ENCODE measurements around the gene C11orf58. TPM values are rescaled to one million over a fixed set of nuclear protein-coding genes. Genes with fewer than 3 reads are reported as not detected.

The C11orf58 gene
- total and polyA plus RNA-seq, 2 experiments from 2014 or later = 164 to 280 TPM

DNA sequence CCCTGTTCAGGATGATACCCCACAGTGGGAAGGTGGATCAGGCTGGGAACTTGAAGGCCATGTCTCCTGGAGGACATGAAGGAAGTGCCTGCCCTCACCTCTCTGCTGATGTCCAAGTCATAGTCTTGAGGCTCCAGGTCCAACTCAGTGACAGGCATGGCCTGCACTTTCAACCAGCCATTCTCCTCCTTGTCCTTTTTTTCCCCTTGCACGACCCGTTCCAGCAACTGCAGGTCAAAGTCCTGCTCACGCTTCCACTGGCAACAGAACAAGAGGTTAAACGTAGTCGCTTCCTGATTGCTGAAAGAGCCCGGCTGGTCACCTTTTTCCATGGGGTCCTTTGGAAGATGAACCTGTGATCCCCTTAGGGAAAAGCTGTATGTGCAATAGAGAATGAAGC lies 47.7 kb downstream of the C11orf58 start:
- H3F3A ChIP-seq (replicated peaks; ENCODE audit: low read depth) = no peaks in the 10 kb centered on the region
- DNase-seq (ENCODE audit: low spot score) = no peak
- no peak for ATAC-seq
- Mint-ChIP-seq H3K27me3 (ENCODE audit: insufficient read depth, low read depth, poor library complexity) (peaks cover 1% of the 10 kb centered on the region), H3K4me1 (no peaks in the 10 kb centered on the region), H3K36me3 (ENCODE audit: low read depth) (no peaks in the 10 kb centered on the region; the same call in 2 of the 3 replicates), H3K9me3 (no peaks in the 10 kb centered on the region), H3K4me3 (no peak overlapping the region), H3K27ac (no peak overlapping the region)
- no peak overlapping the region for H3K4me2 ChIP-seq
- TF ChIP-seq CREB1 (CRISPR knock-in tag; IDR thresholded peaks at IDR 0.05; ENCODE audit: low read depth) = no peak
- TF ChIP-seq, protein P1, sequence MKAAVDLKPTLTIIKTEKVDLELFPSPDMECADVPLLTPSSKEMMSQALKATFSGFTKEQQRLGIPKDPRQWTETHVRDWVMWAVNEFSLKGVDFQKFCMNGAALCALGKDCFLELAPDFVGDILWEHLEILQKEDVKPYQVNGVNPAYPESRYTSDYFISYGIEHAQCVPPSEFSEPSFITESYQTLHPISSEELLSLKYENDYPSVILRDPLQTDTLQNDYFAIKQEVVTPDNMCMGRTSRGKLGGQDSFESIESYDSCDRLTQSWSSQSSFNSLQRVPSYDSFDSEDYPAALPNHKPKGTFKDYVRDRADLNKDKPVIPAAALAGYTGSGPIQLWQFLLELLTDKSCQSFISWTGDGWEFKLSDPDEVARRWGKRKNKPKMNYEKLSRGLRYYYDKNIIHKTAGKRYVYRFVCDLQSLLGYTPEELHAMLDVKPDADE (IDR thresholded peaks at IDR 0.05) = no peak
- TF ChIP-seq EZH2phosphoT487 (IDR thresholded peaks at IDR 0.05; ENCODE audit: unreplicated experiment) = no peak
- no peak for TF ChIP-seq ZNF114 (CRISPR knock-in tag; IDR thresholded peaks at IDR 0.05)
- TF ChIP-seq STAT1 (IDR thresholded peaks at IDR 0.05; ENCODE audit: unreplicated experiment) = no peak
- TF ChIP-seq JUNB (IDR thresholded peaks at IDR 0.05; ENCODE audit: unreplicated experiment) = no peak
- TF ChIP-seq ZNF331 (CRISPR knock-in tag; IDR thresholded peaks at IDR 0.05; ENCODE audit: low read depth) = no peak
- H3K79me2 ChIP-seq (replicated peaks; ENCODE audit: insufficient read depth) = no peaks in the 10 kb centered on the region
- H3K27ac ChIP-seq (ENCODE audit: low read depth) = no peak overlapping the region
- H2AFZ ChIP-seq = no peak overlapping the region
- no peak overlapping the region for H3K4me3 ChIP-seq
- no peaks in the 10 kb centered on the region for H4K20me1 ChIP-seq (replicated peaks; ENCODE audit: insufficient read depth)
- H3K4me1 ChIP-seq (ENCODE audit: insufficient read depth) = no peaks in the 10 kb centered on the region
- no peaks in the 10 kb centered on the region for H3K27me3 ChIP-seq (ENCODE audit: insufficient read depth)
- no peaks in the 10 kb centered on the region for H3K9me2 ChIP-seq (ENCODE audit: insufficient read depth)
- H3K36me3 ChIP-seq (ENCODE audit: insufficient read depth) = no peaks in the 10 kb centered on the region

DNA sequence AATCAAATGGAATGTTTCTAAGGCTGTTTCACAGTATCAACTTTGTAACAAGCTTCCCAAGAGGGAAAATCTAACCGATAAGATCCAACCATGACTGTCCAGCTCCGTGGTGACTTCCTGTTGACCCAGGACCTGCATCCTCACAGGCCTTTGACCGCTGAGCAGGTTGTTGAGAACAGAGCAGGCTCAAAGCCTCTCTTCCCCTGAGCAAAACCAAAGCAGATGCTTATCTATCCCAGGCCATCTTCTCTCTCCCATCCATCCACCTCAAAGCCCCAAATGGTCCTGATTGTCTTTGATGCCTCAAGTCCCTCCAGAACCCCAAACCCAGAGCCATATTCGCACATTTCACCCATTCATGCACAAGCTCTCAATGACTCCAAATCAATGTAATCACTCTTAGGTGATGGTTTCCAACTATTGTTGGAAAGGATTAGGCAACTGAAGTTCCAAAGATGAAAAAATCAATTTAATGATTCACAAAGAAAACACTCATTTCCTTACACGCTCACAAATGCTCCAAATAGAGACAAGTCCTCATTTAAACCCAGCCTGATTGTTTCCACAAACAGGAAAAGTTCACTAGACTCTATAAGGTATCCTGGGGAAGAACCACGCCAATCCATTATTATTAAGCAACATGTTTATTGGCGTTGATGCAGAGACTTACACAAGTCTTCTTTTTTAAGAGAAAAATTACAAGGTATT lies 48.7 kb downstream of the C11orf58 start:
- Mint-ChIP-seq H3K36me3 (ENCODE audit: low read depth) (no peaks in the 10 kb centered on the region; the same call in 2 of the 3 replicates), H3K4me3 (no peak overlapping the region), H3K27ac (no peak overlapping the region), H3K4me1 (no peaks in the 10 kb centered on the region), H3K27me3 (ENCODE audit: insufficient read depth, low read depth, poor library complexity) (peaks cover 1% of the 10 kb centered on the region), H3K9me3 (no peaks in the 10 kb centered on the region)
- Histone ChIP-seq H3K4me3 (no peak overlapping the region), H3K4me2 (no peak overlapping the region), H3K36me3 (ENCODE audit: insufficient read depth) (no peaks in the 10 kb centered on the region), H3K79me2 (replicated peaks; ENCODE audit: insufficient read depth) (no peaks in the 10 kb centered on the region), H3K9me2 (ENCODE audit: insufficient read depth) (no peaks in the 10 kb centered on the region), H3K27me3 (ENCODE audit: insufficient read depth) (no peaks in the 10 kb centered on the region), H3K27ac (ENCODE audit: low read depth) (no peak overlapping the region), H3K4me1 (ENCODE audit: insufficient read depth) (no peaks in the 10 kb centered on the region), H2AFZ (no peak overlapping the region), H4K20me1 (replicated peaks; ENCODE audit: insufficient read depth) (no peaks in the 10 kb centered on the region), H3F3A (replicated peaks; ENCODE audit: low read depth) (no peaks in the 10 kb centered on the region)
- ATAC-seq (no peak), DNase-seq (ENCODE audit: low spot score) (no peak)
- TF ChIP-seq EZH2phosphoT487 (IDR thresholded peaks at IDR 0.05; ENCODE audit: unreplicated experiment) (no peak), STAT1 (IDR thresholded peaks at IDR 0.05; ENCODE audit: unreplicated experiment) (no peak), POLR2AphosphoS5 (IDR thresholded peaks at IDR 0.05; ENCODE audit: low read depth) (no peak), JUNB (IDR thresholded peaks at IDR 0.05; ENCODE audit: unreplicated experiment) (no peak), EZH2 (IDR thresholded peaks at IDR 0.05; ENCODE audit: low read depth, unreplicated experiment) (no peak), ZNF114 (CRISPR knock-in tag; IDR thresholded peaks at IDR 0.05) (no peak), ZNF331 (CRISPR knock-in tag; IDR thresholded peaks at IDR 0.05; ENCODE audit: low read depth) (no peak), CREB1 (CRISPR knock-in tag; IDR thresholded peaks at IDR 0.05; ENCODE audit: low read depth) (no peak)
- TF ChIP-seq, protein P2, sequence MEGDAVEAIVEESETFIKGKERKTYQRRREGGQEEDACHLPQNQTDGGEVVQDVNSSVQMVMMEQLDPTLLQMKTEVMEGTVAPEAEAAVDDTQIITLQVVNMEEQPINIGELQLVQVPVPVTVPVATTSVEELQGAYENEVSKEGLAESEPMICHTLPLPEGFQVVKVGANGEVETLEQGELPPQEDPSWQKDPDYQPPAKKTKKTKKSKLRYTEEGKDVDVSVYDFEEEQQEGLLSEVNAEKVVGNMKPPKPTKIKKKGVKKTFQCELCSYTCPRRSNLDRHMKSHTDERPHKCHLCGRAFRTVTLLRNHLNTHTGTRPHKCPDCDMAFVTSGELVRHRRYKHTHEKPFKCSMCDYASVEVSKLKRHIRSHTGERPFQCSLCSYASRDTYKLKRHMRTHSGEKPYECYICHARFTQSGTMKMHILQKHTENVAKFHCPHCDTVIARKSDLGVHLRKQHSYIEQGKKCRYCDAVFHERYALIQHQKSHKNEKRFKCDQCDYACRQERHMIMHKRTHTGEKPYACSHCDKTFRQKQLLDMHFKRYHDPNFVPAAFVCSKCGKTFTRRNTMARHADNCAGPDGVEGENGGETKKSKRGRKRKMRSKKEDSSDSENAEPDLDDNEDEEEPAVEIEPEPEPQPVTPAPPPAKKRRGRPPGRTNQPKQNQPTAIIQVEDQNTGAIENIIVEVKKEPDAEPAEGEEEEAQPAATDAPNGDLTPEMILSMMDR (conservative IDR thresholded peaks at IDR 0.05; ENCODE audit: low read depth in 2 of 2) = no peak
- TF ChIP-seq, protein P1 (IDR thresholded peaks at IDR 0.05) = no peak

All from GM23338 (cell line).